ENCODE results near the gene LETM1. TPM values are rescaled to one million over a fixed set of nuclear protein-coding genes. Genes with fewer than 3 reads are reported as not detected.

Gene LETM1
- total RNA-seq, 1 experiment from 2014 or later = 67.3 TPM

- H3K9me3 ChIP-seq (ENCODE audit: control insufficient read depth in 1 of 2, insufficient read depth in 1 of 2, low read depth in 1 of 2, low read length in 2 of 2) = no peaks in the 10 kb centered on the region
- ChIA-PET CTCF (interaction anchor here (1.1 to 5.3 kb wide), 2 partner anchors 60 to 62 kb away, joined by 4 to 43 read pairs; no protein-coding TSS in a partner anchor), POLR2A (no interaction called here), RAD21 (ENCODE audit: low non-redundant PET in 1 of 2, low total read pairs in 2 of 2, uncharacterized antibody in 2 of 2, unreplicated experiment in 2 of 2) (no interaction called here)
- H3K4me2 ChIP-seq (ENCODE audit: low read length) = no peak overlapping the region
- no peak overlapping the region for H3K4me3 ChIP-seq (replicated peaks in 1 of 2; ENCODE audit: low read depth in 1 of 2, low read length in 2 of 2)
- H3K36me3 ChIP-seq (ENCODE audit: control insufficient read depth in 1 of 2, insufficient read depth in 2 of 2, low read length in 2 of 2) = no peaks in the 10 kb centered on the region; a peak in 1 of 4 replicates
- intact Hi-C loops (cut with micrococcal nuclease) = no loop called here
- H2AFZ ChIP-seq (ENCODE audit: low read depth, low read length, poor library complexity, severe bottlenecking) = no peak overlapping the region
- no peaks in the 10 kb centered on the region for H4K20me1 ChIP-seq (ENCODE audit: insufficient read depth)
- H3K27ac ChIP-seq (ENCODE audit: low read depth, low read length) = no peak overlapping the region
- ATAC-seq (no peak), DNase-seq (ENCODE audit: low read depth, low spot score) (no peak)
- TF ChIP-seq FOSL1 (IDR thresholded peaks at IDR 0.05; ENCODE audit: low read depth) (no peak), RAD21 (IDR thresholded peaks at IDR 0.05; ENCODE audit: low read depth) (no peak), JUND (IDR thresholded peaks at IDR 0.05) (no peak), YY1 (IDR thresholded peaks at IDR 0.05; ENCODE audit: extremely low read depth, insufficient replicate concordance, low read depth, low read length) (no peak), SP1 (IDR thresholded peaks at IDR 0.05; ENCODE audit: low read depth) (no peak), POLR2A (IDR thresholded peaks at IDR 0.05; ENCODE audit: borderline replicate concordance, extremely low read depth, insufficient read depth, insufficient read length) (no peak), EZH2 (IDR thresholded peaks at IDR 0.05) (no peak), TCF7L2 (IDR thresholded peaks at IDR 0.05; ENCODE audit: borderline replicate concordance, extremely low read depth, insufficient read depth, insufficient read length) (no peak), SRF (IDR thresholded peaks at IDR 0.05; ENCODE audit: low read depth) (no peak), SIN3A (IDR thresholded peaks at IDR 0.05; ENCODE audit: low read depth) (no peak), ELF1 (IDR thresholded peaks at IDR 0.05; ENCODE audit: borderline replicate concordance, low read depth) (no peak)
- H3K4me1 ChIP-seq (ENCODE audit: control insufficient read depth in 1 of 2, insufficient read depth in 2 of 2, low read length in 2 of 2) = peaks cover 0 to 5% of the 10 kb centered on the region in 2 experiments; a peak in 1 of 4 replicates
- H3K9me2 ChIP-seq (ENCODE audit: insufficient read depth) = no peaks in the 10 kb centered on the region
- H3K79me2 ChIP-seq (ENCODE audit: insufficient read depth, low read length) = no peaks in the 10 kb centered on the region
- no peaks in the 10 kb centered on the region for H3K27me3 ChIP-seq (ENCODE audit: insufficient read depth, low read length)
- BruUV-seq (replicated peaks) = no TSS peak
- H3K9ac ChIP-seq (ENCODE audit: low read length) = no peak overlapping the region
These were observed 48.6 kb downstream of the LETM1 start for GRCh38 chr4:1807332-1807777.

DNA sequence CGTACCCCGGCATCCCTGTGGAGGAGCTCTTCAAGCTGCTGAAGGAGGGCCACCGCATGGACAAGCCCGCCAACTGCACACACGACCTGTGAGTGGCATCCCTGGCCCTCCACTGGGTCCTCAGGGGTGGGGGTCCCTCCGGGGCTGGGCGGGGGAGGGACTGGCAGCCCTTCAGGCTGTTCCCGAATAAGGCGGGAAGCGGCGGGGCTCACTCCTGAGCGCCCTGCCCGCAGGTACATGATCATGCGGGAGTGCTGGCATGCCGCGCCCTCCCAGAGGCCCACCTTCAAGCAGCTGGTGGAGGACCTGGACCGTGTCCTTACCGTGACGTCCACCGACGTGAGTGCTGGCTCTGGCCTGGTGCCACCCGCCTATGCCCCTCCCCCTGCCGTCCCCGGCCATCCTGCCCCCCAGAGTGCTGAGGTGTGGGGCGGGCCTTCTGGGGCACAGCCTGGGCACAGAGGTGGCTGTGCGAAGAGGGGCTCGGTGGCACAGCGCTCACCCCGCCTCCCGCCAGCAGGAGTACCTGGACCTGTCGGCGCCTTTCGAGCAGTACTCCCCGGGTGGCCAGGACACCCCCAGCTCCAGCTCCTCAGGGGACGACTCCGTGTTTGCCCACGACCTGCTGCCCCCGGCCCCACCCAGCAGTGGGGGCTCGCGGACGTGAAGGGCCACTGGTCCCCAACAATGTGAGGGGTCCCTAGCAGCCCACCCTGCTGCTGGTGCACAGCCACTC, 49.2 kb downstream of the LETM1 start:
- ATAC-seq (no peak), DNase-seq (ENCODE audit: low read depth, low spot score) (no peak)
- H3K9me2 ChIP-seq (ENCODE audit: insufficient read depth) = no peaks in the 10 kb centered on the region
- intact Hi-C loops (cut with micrococcal nuclease) = no loop called here
- no peak overlapping the region for H2AFZ ChIP-seq (ENCODE audit: low read depth, low read length, poor library complexity, severe bottlenecking)
- peaks cover 0 to 5% of the 10 kb centered on the region in 2 experiments; a peak in 1 of 4 replicates for H3K4me1 ChIP-seq (ENCODE audit: control insufficient read depth in 1 of 2, insufficient read depth in 2 of 2, low read length in 2 of 2)
- RAD21 ChIA-PET (ENCODE audit: low non-redundant PET in 1 of 2, low total read pairs in 2 of 2, uncharacterized antibody in 2 of 2, unreplicated experiment in 2 of 2) = no interaction called here
- POLR2A ChIA-PET = no interaction called here
- no peak overlapping the region for H3K4me2 ChIP-seq (ENCODE audit: low read length)
- no peak overlapping the region for H3K9ac ChIP-seq (ENCODE audit: low read length)
- no peak overlapping the region for H3K27ac ChIP-seq (ENCODE audit: low read depth, low read length)
- no peaks in the 10 kb centered on the region for H3K79me2 ChIP-seq (ENCODE audit: insufficient read depth, low read length)
- no peaks in the 10 kb centered on the region for H4K20me1 ChIP-seq (ENCODE audit: insufficient read depth)
- no peaks in the 10 kb centered on the region for H3K9me3 ChIP-seq (ENCODE audit: control insufficient read depth in 1 of 2, insufficient read depth in 1 of 2, low read depth in 1 of 2, low read length in 2 of 2)
- no peak overlapping the region for H3K4me3 ChIP-seq (replicated peaks in 1 of 2; ENCODE audit: low read depth in 1 of 2, low read length in 2 of 2)
- no peaks in the 10 kb centered on the region for H3K27me3 ChIP-seq (ENCODE audit: insufficient read depth, low read length)
- BruUV-seq (replicated peaks) = no TSS peak
- no peaks in the 10 kb centered on the region; a peak in 1 of 4 replicates for H3K36me3 ChIP-seq (ENCODE audit: control insufficient read depth in 1 of 2, insufficient read depth in 2 of 2, low read length in 2 of 2)
- CTCF ChIA-PET = interaction anchor here (1.0 kb wide), 1 partner anchor 86 kb away, joined by 3 read pairs; the partner anchor contains the start of genes TACC3 and TMEM129
- TF ChIP-seq SP1 (IDR thresholded peaks at IDR 0.05; ENCODE audit: low read depth) = no peak
- TF ChIP-seq, protein P1, sequence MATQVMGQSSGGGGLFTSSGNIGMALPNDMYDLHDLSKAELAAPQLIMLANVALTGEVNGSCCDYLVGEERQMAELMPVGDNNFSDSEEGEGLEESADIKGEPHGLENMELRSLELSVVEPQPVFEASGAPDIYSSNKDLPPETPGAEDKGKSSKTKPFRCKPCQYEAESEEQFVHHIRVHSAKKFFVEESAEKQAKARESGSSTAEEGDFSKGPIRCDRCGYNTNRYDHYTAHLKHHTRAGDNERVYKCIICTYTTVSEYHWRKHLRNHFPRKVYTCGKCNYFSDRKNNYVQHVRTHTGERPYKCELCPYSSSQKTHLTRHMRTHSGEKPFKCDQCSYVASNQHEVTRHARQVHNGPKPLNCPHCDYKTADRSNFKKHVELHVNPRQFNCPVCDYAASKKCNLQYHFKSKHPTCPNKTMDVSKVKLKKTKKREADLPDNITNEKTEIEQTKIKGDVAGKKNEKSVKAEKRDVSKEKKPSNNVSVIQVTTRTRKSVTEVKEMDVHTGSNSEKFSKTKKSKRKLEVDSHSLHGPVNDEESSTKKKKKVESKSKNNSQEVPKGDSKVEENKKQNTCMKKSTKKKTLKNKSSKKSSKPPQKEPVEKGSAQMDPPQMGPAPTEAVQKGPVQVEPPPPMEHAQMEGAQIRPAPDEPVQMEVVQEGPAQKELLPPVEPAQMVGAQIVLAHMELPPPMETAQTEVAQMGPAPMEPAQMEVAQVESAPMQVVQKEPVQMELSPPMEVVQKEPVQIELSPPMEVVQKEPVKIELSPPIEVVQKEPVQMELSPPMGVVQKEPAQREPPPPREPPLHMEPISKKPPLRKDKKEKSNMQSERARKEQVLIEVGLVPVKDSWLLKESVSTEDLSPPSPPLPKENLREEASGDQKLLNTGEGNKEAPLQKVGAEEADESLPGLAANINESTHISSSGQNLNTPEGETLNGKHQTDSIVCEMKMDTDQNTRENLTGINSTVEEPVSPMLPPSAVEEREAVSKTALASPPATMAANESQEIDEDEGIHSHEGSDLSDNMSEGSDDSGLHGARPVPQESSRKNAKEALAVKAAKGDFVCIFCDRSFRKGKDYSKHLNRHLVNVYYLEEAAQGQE (IDR thresholded peaks at IDR 0.05; ENCODE audit: low read depth) = no peak
- TF ChIP-seq, protein P2, sequence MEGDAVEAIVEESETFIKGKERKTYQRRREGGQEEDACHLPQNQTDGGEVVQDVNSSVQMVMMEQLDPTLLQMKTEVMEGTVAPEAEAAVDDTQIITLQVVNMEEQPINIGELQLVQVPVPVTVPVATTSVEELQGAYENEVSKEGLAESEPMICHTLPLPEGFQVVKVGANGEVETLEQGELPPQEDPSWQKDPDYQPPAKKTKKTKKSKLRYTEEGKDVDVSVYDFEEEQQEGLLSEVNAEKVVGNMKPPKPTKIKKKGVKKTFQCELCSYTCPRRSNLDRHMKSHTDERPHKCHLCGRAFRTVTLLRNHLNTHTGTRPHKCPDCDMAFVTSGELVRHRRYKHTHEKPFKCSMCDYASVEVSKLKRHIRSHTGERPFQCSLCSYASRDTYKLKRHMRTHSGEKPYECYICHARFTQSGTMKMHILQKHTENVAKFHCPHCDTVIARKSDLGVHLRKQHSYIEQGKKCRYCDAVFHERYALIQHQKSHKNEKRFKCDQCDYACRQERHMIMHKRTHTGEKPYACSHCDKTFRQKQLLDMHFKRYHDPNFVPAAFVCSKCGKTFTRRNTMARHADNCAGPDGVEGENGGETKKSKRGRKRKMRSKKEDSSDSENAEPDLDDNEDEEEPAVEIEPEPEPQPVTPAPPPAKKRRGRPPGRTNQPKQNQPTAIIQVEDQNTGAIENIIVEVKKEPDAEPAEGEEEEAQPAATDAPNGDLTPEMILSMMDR (IDR thresholded peaks at IDR 0.05 in 2 of 3, conservative IDR thresholded peaks at IDR 0.05 in 1 of 3; ENCODE audit: borderline replicate concordance in 1 of 3, insufficient read depth in 1 of 3, low read depth in 2 of 3, low read length in 2 of 3) = no peak
